HUDEP-2 (cell line): ENCODE results near the gene METRN.

Experiments
- DNase-seq, 76 experiments: peaks; one replicate each; lab custom pipeline; 2025; ENCODE audit not compliant: unreplicated experiment in 76 of 76; lab: John Stamatoyannopoulos, UW

Gene METRN

DNA sequence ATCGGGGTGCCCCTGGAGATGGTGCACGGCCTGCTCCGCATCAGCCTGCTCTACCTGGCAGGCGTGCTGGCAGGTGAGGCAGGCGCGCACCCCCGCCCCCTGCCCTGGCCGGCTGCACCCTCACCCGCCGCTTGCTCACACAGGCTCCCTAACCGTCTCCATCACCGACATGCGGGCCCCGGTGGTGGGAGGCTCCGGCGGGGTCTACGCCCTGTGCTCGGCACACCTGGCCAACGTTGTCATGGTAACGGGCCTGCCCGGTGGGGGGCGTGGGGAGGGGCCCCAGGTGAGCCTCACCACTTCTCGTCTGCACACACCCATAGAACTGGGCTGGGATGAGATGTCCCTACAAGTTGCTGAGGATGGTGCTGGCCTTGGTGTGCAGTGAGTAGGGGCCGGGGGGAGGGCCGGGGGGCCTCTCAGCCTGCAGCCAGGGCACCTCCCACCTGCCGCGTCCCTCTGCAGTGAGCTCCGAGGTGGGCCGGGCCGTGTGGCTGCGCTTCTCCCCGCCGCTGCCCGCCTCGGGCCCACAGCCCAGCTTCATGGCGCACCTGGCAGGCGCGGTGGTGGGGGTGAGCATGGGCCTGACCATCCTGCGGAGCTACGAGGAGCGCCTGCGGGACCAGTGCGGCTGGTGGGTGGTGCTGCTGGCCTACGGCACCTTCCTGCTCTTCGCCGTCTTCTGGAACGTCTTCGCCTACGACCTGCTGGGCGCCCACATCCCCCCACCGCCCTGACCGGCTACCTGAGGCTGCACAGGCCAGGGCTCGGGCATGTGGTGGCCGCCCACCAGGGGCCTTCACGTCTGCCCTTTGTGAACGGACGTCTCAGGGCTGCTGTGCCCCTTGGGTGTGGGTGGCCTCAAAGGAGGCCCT, 37.4 kb upstream of the METRN start:
- DNase-seq, result no peak

DNA sequence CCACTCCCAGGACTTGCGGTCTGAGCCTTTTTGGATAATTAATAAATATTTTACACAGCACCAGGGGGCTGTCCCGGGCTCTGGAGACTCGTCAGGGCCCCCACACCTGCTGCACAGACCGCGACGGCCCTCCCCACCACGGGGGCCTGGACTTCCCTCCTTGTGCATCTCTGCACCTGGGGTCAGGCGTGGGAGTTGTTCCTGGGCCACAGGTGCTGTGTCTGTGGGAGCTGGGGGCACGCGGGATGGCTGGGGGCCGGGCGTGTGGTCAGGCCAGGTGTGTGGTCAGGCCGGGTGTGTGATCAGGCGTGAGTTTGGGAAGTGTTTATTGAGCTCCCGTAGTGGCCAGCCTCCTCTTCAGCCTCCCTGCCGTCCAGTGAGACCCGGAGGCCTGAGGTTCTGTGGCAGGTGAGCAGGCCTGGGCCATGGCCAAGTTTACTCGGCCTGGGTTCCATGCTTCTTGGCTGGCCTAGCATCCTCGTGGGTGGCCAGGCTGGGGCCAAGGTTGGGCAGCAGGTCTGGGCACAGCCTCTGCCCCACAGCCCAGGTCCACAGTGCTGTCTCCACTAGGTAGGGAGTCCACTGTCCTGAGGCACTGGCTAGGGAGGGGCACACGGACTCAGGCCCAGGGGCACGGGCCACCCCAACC, 36.6 kb upstream of the METRN start:
- DNase-seq, result no peak

DNA sequence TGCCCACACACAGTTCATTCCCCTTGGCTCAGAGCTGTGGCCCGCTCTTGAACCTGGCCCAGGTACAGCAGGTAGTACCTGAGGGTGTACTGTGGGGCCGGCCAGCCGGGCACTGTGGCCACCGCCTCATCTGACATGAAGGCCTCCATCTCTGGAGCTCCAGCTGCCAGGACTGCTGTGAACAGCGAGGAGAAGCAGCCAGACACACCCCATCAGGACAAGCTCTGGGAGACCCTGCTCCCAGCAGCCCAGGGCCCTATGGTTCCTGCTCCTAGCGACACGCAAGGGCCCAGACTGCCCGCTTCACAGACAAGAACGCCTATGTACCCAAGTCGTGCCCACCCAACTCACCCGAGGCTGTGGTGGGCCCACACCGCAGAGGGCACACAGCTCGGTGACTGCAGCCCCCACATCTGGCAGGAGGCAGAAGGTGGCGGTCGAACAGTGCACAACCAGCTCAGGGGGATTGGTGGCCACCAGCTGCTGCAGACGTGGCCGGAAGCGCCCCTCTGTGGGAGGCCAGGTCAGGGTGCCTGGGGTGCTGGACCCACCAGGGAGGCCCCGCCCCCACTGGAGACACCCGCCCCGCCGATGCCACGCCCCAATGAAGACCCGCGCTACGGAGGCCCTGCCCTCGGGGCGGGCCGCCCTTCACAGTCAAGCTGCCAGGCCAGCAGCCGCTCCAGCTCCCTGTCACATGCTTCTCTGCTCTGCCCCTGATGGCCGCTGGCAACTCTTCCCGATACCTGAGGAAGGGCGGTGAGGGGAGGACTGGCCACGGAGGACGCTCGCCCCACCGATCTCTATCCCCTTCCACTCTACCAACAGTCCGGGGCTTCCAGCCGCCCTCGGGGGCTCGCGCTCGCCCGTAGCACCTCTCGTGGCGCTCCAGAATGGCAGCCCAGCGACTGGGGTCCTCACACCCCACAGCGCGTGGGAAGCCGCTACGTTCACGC, 35.8 kb upstream of the METRN start:
- DNase-seq, result peak in 69 of 76 experiments; percentile 10 to 80 (median 63)

DNA sequence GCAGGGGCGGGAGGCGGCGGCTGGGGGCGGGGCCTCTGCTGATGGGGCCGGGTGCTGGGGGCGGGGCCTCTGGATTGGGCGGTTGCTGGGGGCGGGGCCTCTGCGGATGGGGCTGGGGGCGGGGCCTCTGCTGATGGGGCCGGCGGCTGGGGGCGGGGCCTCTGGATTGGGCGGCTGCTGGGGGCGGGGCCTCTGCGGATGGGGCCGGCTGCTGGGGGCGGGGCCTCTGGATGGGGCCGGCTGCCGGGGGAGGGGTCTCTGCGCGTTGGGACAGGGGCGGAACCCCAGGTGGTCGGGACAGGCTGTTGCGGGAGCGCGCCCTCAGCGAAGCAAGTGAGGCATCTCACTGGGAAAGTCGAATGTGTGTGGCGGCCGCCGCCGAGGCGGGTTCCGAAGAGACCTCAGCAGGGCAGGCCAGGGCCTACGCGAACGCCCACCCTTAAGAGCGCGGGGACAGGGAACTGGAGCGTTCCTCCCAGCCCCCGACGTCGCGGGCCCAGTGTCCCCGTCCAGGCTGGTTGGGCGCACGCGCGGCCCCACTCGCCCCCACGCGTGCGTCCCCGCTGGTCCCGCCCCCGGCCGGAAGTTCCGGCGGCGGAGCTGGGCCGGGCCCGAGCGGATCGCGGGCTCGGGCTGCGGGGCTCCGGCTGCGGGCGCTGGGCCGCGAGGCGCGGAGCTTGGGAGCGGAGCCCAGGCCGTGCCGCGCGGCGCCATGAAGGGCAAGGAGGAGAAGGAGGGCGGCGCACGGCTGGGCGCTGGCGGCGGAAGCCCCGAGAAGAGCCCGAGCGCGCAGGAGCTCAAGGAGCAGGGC, 34.9 kb upstream of the METRN start, which contains the start of gene STUB1:
TSS of gene STUB1 (plus strand) at position 597 of the 811 bp plus-strand sequence. CDS start at position 713, 116 bp downstream.
- peak in 72 of 76 experiments; percentile 19 to 97 (median 86) for DNase-seq

DNA sequence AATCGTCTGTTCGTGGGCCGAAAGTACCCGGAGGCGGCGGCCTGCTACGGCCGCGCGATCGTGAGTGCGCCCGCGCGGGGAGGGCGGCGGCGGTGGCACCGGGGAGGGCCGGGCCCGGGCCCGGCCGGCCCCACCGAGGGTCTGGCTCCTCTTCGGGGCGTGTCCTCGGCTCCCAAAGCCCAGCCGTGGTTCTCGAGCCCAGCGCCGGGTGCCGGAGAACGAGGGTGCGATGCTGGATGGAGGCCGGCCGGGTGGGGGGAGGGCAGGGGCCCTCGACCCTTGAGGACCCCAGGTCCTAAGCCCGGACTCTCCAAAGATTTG, 34.3 kb upstream of the METRN start:
- DNase-seq, result no peak

DNA sequence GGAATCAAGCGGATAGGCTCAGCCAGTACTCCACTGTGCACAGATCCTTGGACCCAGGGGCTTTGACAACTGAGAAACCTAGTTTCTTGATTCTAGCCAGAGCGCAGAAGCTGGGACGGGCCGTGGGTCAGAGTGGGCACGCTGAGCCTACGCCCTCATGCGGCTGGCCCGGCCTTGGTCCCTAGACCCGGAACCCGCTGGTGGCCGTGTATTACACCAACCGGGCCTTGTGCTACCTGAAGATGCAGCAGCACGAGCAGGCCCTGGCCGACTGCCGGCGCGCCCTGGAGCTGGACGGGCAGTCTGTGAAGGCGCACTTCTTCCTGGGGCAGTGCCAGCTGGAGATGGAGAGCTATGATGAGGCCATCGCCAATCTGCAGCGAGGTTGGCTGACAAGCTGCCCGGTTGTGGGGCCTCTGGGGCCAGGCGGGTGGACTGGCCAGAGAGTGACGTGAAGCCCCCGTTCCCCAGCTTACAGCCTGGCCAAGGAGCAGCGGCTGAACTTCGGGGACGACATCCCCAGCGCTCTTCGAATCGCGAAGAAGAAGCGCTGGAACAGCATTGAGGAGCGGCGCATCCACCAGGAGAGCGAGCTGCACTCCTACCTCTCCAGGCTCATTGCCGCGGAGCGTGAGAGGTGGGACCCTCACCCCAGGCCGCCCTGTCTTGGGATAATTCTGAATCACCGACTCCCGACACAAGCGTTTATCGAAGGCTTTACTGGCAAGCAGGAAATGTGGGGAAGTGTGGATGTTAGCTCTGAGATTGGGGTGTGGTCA, 33.8 kb upstream of the METRN start:
- DNase-seq, result peak in 67 of 76 experiments; percentile 19 to 79 (median 59)

DNA sequence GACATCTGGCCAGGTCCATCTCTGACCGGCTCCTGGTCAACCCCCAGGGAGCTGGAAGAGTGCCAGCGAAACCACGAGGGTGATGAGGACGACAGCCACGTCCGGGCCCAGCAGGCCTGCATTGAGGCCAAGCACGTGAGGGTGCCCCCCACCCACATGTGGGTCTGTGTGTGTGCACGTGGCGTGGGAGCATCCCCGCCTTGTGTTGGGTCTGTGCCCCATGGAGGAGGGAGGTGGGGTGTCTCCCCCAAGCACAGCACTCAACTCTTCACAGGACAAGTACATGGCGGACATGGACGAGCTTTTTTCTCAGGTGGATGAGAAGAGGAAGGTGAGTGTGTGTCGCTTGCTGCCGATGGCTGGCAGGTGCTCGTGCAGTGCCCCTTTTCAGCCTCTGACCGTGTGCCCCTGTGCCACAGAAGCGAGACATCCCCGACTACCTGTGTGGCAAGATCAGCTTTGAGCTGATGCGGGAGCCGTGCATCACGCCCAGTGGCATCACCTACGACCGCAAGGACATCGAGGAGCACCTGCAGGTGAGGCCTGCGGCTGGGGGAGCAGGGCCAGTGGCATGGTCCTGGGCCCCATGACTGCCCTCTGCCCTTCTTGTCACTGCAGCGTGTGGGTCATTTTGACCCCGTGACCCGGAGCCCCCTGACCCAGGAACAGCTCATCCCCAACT, 33.0 kb upstream of the METRN start:
- peak in 15 of 76 experiments; percentile 6 to 66 (median 37) for DNase-seq

DNA sequence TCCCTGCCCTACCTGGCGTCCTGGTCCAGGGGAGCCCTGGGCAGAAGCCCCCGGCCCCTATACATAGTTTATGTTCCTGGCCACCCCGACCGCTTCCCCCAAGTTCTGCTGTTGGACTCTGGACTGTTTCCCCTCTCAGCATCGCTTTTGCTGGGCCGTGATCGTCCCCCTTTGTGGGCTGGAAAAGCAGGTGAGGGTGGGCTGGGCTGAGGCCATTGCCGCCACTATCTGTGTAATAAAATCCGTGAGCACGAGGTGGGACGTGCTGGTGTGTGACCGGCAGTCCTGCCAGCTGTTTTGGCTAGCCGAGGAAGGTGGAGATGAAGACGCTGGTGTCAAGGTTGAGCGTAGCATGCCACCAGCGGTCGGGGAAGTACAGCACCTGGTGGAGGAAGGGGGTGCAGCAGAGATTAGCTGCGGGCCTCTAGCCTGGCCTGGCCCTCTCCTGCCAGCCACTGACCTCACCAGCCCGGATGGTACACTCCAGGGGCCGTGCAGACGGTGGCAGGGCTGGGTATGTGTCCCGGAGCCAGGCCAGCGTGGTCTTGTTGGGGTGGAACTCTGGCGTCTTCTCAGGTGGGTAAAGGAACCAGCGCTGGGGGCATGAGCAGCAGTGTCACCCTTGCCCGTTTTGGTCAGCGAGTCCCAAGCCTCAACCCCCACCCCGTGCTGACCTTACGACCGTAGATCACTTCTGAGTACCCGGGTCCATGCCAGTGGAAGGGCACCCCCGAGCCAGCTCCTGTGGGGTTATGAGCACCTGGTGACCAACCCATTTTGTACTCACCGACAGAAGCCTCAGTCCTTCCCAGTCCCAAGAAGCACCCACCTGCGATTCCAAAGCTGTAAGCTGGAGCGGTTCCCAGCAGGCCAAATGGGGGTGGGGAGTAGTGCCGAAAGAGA, 32.2 kb upstream of the METRN start:
- peak in 1 of 76 experiments; percentile 16 for DNase-seq

DNA sequence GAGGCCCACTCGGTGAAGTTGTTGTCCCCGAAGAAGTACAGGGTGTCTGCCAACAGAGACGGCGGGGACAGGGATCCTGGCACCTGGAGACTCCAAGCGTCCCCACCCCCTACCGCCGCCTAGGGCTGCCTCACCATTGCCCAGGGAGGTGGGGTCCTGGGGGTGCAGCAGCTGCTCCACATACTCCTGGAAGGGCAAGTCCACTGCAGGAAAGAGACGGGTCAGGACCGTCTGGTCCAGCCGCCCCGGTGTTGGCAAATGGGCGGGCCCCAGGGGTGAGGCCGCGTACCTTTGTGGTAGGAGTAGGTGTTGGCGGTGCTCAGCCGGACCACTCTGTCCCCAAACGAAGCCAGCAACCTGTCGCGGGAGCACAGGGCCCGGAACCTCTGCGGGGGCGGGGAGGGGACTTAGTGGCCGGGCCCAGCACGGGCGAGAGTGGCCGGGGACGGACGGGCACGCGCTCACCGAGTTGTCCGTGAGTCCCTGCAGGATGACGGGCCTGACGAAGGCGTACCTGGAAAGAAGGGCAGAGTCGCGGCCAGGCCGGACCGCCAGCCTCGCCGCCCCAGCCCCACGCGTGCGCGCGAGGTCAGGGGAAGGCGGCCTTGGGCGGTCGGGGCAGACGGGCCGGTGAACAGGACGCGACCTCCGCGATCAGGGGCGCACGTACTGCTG, 31.4 kb upstream of the METRN start:
- DNase-seq, result peak in 11 of 76 experiments; percentile 12 to 41 (median 30)

DNA sequence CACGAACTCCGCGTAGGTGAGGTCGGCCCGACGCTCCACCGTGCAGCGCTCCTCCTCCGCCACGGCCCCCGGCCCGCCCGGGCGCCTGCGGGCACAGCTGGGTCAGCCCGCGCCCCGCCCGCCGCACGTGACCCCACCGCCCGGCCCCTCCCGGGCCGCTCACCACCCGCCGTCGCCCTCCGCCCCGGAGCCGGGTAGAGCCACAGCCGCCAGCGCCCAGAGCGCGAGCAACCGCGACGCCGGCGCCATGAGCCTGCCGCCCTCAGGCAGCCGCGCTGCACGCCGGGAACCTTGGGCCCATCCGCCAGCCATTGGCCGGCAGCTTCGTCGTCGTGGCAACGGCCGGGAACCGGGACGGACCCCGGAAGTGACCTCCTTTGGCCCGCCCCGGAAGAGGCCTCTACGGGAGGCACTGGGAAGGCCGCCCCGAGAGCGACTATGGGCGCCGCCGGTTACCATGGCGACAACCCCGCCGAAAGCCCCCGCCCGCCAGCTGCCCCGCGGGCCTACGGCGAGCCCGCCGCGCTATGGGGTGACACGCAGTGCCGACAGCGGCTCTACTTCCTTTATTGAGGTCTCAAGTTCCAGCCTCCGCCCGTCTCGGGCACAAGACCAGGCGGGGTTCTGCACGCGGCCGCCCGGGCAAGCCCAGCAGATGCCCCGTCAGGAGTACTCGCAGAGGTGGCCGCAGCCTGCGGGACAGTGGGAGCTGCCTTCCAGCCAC, 30.7 kb upstream of the METRN start, which contains the start of gene JMJD8:
TSS of gene JMJD8 (minus strand) at position 264 of the 724 bp plus-strand sequence. CDS start at position 249, 15 bp downstream.
- peak in 75 of 76 experiments; percentile 27 to 97 (median 93) for DNase-seq

DNA sequence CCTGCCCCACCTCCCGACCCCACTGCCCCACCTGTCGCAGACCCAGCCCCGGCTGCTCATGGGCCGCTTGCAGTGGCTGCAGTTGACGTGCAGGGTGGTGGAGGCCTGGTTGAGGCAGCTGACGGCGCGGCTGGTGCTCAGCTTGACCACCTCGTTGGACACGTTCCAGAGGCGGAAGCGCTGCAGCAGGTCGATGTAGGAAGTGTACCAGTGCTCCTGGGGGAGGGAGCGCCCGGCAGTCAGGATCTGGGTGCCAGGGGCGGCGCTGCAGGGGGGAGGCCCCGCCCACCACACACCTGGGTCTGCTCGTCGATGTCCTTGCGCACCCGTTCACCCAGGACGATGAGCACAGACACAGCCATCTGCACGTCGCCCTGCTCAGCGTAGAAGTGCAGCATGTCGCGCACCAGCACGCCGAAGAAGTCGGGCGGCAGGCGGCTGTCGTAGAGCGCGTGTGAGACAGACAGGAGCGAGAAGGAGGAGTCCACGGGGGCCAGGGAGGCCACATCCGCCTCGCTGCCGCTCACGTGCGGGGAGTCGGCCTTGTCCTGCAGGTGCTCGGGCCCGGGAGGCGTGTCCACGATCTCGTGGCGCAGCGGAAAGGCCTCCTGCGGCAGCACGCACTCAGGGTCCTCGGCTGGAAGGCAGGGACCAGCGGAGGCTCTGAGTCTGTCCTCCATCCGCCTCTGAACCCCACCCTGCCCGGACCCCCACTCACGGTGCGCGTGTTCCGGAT, 29.8 kb upstream of the METRN start:
- no peak for DNase-seq

DNA sequence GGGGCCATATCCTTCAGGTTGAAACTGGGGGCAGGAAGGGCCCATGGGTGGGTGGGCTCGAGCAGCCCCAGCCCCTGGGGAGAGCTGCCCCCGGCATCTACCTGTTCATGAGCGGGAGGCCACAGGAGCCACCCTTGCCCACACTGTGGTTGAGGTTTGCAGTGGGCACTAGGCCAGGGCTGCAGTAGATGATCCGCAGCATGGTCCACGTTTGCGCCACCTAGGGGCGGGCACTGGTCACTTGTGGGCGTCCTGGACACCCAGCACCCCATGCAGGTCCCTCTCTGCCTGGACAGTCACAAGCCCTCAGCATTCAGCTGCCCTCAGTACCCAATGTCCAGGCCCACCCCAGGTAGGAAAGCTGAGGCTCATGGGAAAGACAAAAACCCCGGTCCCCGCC, 29.0 kb upstream of the METRN start:
- DNase-seq, result peak in 60 of 76 experiments; percentile 13 to 73 (median 50)

DNA sequence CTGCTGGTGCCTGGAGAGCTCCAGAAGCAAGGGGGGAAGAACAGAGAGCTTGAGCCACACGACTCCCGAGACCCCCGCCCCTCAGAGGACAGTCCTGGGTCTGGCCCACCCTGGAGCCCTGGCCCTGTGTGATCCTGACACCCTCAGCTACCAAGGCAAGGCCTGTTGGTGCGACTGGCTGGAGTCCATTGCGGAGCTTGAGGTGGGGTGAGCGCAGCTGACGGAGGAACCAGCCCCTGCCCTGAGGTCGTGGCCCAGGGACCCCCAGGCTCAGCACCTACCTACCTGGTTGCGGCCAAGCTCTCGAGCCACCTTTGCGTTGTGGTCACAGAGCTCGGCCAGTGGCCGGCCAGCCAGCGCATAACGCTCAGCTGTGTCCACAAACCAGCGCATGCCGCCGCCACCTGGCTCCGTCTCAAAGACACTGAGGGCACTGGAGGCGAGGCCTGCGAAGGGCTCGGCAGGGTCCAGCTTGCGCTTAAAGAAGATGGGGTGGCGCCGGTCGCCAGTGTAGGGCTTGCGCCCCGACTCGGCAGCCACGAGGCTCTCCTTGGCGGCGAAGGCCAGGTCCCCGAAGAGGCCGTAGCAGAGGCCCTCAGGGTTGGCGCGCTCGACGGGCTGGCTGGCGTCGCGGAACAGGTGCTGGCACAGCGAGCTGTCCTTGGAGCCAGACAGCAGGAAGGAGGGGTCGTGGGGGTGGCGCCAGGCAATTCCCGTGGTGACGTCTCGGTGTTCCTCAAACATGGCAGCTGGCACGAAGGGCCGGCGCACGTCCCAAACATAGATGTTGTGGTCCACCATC, 28.3 kb upstream of the METRN start:
- DNase-seq, result no peak

DNA sequence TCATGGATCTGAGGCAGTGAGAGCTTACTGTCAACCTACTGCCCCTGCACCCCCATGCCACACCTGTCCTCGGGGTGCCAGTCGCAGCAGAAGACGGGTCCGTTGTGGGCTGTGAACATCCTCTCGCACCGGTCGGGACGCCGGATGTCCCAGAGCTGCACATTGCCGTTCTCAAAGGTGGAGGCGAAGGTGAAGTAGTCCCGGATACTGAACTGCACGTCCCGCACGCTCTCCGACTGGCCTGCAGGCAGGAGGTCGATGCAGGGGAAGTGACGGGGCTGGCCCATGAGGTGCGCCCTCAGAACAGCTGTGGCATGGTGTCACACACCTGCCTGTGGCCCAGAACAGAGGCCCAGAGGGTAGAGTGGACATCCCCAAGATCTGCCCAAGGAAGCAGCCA, 27.4 kb upstream of the METRN start:
- DNase-seq, result no peak
